ENCODE results near the gene MIER2.

MIER2 gene

GRCh38 chr19:329876-330275 lies 14.7 kb downstream of the MIER2 start:
- TF ChIP-seq CTCF (IDR thresholded peaks at IDR 0.05; ENCODE audit: extremely low read depth, missing control alignments), result no peak
- no peak for DNase-seq (ENCODE audit: low spot score)

- no peak for DNase-seq (ENCODE audit: low spot score)
- TF ChIP-seq CTCF (IDR thresholded peaks at IDR 0.05; ENCODE audit: extremely low read depth, missing control alignments), result no peak
Measured at GRCh38 chr19:328025-328505, 16.5 kb downstream of the MIER2 start.

- no peak for TF ChIP-seq CTCF (IDR thresholded peaks at IDR 0.05; ENCODE audit: extremely low read depth, missing control alignments)
- peak; percentile 28 for DNase-seq (ENCODE audit: low spot score)
Measured at GRCh38 chr19:327291-328024, 17.1 kb downstream of the MIER2 start.

- no peak for DNase-seq (ENCODE audit: low spot score)
- TF ChIP-seq CTCF (IDR thresholded peaks at IDR 0.05; ENCODE audit: extremely low read depth, missing control alignments), result no peak
Measured at GRCh38 chr19:326871-327270, 17.7 kb downstream of the MIER2 start.

GRCh38 chr19:325937-326565 lies 18.5 kb downstream of the MIER2 start:
- no peak for TF ChIP-seq CTCF (IDR thresholded peaks at IDR 0.05; ENCODE audit: extremely low read depth, missing control alignments)
- no peak for DNase-seq (ENCODE audit: low spot score)

- no peak for TF ChIP-seq CTCF (IDR thresholded peaks at IDR 0.05; ENCODE audit: extremely low read depth, missing control alignments)
- DNase-seq (ENCODE audit: low spot score), result no peak
Measured at GRCh38 chr19:325173-325936, 19.2 kb downstream of the MIER2 start.

GRCh38 chr19:324716-325115 lies 19.9 kb downstream of the MIER2 start:
- no peak for DNase-seq (ENCODE audit: low spot score)
- TF ChIP-seq CTCF (IDR thresholded peaks at IDR 0.05; ENCODE audit: extremely low read depth, missing control alignments), result no peak

All from GM20000 (cell line).